H1 (cell line): Measurements from ENCODE around the gene EGF. TPM values are rescaled to one million over a fixed set of nuclear protein-coding genes. Genes with fewer than 3 reads are reported as not detected.

Experiments
- POU5F1 ChIP-seq: IDR thresholded peaks from 2 replicates; pipeline ENCODE4 v1.6.1; 2011; ENCODE audit warnings: low read depth, mild to moderate bottlenecking, low read length, moderate library complexity
- polyA plus RNA-seq, 7 experiments: library from polyadenylated mRNA; depleted of rRNA in 3 of 7; stranded (reverse) in 5 of 7; unstranded in 2 of 7; fragments of >200 nt in 5 of 7; fragments of 200-250 nt in 2 of 7; gene quantifications; 1 replicate in 5 of 7; 2 replicates in 1 of 7; 4 replicates in 1 of 7; pipeline versions ENCODE4 v1.2.1 to v1.2.3, GENCODE V29; 2011 to 2013; ENCODE audit warnings: missing spikeins in 2 of 7, mixed read lengths in 2 of 7
- total RNA-seq: library from RNA; stranded (reverse); fragmentation: NEBNext Ultra II Directional; extraction: Animal tissue kit (Norgen Biotek cat#: 25700); gene quantifications from 2 replicates; pipeline ENCODE4 v1.2.1, GENCODE V29; 2021

EGF gene
- total and polyA plus RNA-seq, 2 of the 8 experiments (the other 6 are each of a cell fraction or from before 2014, with no cell fraction given): 1.5 to 2.6 TPM

DNA sequence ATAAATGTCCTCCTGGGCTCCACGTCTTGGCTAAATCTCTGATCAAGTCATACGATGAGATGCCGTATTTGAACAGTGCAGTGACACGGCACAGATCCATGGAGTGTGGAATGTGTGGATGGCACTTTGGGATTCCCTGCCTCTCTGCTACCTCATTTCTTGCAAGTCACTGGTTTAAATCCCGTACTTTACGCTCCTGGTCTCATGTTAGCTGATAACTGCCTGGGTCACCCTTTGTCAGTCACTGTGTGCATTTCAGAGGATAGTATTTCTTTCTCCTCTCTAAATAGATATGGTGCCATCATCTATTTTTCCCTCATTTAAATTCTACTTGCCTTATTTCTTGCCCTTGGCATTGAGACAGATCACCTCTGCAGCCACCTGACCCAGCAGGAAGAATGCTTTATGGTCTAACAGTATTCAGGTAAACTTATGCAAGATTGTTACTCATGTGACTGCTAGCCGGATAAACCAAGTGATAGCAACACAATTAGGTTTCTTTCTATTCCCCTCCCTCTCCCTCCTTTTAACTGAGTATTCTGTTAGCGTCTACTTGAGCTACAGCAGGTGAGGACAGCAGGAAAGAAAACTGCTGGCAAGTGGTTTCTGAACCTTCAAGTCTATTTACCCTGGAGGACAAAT, 2.8 kb downstream of the EGF start (continued):
- TF ChIP-seq POU5F1: no peak
